H7 (cell line): ENCODE data around the gene STAC. TPM values are rescaled to one million over a fixed set of nuclear protein-coding genes. Genes with fewer than 3 reads are reported as not detected.

ENCODE experiments used
- DNase-seq: peaks from one replicate; pipeline ENCODE4 v3.0.0; 2012
- H3K27me3 ChIP-seq: 2 replicates; pipeline ENCODE4 v1.6.0; 2011; ENCODE audit warnings: mild to moderate bottlenecking, low read length; ENCODE audit not compliant: control insufficient read depth, insufficient read depth
- H3K36me3 ChIP-seq: replicated peaks from 2 replicates; pipeline ENCODE4 v1.5.1; 2011; ENCODE audit warnings: low read length; ENCODE audit not compliant: control insufficient read depth, insufficient read depth
- H3K4me3 ChIP-seq: 2 replicates; pipeline ENCODE4 v1.5.1; 2011; ENCODE audit warnings: low read depth, mild to moderate bottlenecking, control low read depth, low read length, moderate library complexity; ENCODE audit not compliant: insufficient read depth
- total RNA-seq: library from RNA; depleted of rRNA; stranded (reverse); fragments of >200 nt; shearing (Covaris generic); gene quantifications from 2 replicates; pipeline ENCODE4 v1.2.3, GENCODE V29; 2014

Gene STAC
- total RNA-seq, 1 experiment from 2014 or later, result 5.2 TPM

DNA sequence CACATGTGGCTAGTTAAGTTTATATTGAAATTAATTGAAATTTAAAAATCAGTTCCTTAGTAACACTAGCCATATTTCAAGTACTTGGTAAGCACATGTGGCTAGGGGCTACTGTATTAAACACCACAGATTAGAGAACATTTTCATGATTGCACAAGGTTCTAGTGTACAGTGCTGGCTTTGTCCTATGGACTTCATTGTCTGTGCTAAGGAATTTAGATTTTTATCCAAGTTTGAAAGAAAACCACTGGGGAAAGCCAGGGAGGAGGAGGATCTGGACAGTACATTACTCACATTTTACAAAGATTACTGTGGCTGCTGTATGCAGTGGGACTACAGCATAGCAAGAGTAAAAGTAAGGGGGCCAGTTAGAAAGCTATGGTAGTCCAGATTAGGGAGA lies 13.9 kb downstream of the STAC start:
- DNase-seq, result no peak
- Histone ChIP-seq H3K4me3 (no peak overlapping the region), H3K27me3 (no peaks in the 10 kb centered on the region), H3K36me3 (no peaks in the 10 kb centered on the region)

DNA sequence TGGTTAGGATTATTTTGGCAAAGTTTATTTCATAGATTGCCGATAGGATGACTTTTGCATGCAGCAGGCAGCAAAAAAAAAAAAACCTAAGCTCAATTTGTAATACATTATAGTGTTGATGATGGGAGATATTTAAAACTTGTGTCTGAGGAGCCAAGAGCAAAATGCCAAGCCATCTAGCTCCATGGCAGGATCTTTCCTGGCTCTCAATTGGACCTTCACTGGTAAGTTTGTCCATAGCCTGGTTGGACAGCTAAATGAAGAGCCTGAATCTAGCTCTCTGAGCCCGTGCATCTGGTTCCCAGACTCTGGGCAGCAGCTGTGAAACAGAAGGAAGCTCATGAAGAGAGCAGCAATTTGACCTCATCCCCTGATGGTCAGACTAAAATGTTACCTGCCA lies 17.5 kb downstream of the STAC start:
- H3K4me3 ChIP-seq, result no peak overlapping the region
- DNase-seq, result no peak
- H3K36me3 ChIP-seq, result no peaks in the 10 kb centered on the region
- no peaks in the 10 kb centered on the region for H3K27me3 ChIP-seq

DNA sequence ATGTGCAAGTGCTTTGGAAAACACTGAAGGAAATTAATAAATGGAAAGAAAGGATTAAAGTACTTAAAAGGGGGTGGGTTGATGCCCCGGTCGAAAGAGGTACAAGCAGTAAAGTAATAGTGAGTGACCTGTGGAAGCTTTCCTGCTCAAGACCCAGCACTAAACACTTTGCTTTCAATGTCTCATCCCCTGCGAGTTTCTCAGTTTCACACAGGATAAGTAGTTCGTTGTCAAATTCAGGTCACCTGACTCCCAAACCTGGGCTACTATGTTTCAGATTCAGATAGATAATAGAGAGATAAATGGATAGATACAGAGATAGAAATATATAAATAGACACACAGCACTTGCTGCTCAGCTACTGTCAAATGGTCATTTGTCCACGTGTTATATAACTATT lies 19.6 kb downstream of the STAC start:
- Histone ChIP-seq H3K4me3 (no peak overlapping the region), H3K27me3 (no peaks in the 10 kb centered on the region), H3K36me3 (no peaks in the 10 kb centered on the region)
- no peak for DNase-seq

DNA sequence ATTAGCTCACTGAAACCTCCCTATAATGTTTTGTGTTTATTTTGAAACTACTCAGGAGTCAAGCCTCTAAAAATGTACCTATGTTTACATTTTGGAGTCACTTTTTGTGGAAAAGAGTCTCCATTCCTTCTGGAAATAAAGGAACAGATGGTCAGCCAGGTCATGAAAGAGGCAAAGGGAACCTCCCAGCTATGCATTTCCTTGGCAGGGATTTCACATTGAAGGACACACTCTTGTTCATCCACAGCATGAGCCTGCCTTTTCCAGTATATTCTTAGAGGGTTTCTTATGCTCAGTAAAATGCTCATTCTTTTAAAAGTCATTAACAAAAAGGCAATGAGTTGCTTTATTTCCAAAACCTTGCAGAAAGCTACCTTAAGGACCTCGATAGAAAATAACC lies 20.8 kb downstream of the STAC start:
- no peak for DNase-seq
- Histone ChIP-seq H3K4me3 (no peak overlapping the region), H3K27me3 (no peaks in the 10 kb centered on the region), H3K36me3 (no peaks in the 10 kb centered on the region)

DNA sequence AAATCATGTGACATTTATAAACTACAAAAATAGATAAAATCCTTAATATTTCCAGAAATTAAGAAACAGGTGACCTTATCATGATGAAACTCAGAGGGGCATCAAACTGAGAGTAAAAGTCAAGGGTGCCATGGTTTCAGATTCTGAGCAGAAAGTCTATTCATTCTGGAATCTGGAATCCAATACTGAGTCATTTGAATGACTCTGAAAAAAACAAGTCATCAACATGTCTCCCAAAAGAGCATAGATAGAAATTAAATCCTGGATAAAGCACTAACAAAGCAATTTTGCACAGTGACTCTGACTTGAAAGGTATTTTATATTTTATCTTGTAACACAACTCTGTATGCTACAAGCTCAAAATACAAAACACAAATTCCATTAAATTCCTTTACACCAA lies 23.4 kb downstream of the STAC start:
- Histone ChIP-seq H3K4me3 (no peak overlapping the region), H3K27me3 (no peaks in the 10 kb centered on the region), H3K36me3 (no peaks in the 10 kb centered on the region)
- DNase-seq, result no peak

DNA sequence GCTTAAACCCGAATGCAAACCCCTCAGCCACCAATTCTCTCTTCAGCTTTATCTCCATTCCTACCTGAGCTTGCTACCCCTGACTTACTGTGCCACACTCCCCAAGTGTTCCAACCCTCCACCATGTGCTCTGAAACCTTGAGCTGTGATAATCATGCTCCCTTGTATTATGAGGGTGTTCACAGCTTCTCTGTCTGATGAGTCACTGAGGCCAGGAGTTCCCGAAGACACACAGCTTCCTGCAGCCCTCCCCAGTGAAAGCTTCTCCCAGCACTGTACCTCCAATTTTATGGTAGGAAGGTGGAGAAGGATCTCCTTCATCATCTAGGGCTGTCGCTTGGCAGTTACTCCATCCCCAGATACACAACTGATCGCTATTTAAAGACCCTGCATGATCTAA lies 24.9 kb downstream of the STAC start:
- DNase-seq, result no peak
- H3K4me3 ChIP-seq, result no peak overlapping the region
- H3K27me3 ChIP-seq, result no peaks in the 10 kb centered on the region
- no peaks in the 10 kb centered on the region for H3K36me3 ChIP-seq

DNA sequence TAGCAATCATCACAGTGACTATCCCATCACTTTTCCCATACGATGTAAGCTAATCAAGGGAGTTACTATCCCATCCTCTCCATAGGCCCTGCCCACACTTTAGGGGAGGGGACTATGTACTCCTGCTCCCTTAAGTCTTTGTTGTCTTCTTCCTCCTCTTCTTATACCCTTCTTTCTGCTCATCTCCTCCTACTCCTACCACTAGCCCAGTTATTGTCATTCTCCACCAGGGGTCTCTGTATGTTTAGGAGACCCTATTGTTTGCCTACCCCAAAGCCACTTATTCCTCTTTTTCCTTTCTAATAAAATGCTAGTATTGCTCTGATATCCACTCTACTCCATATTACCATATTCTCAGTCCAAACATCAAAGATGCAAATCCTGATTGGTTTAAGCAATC lies 27.8 kb downstream of the STAC start:
- H3K4me3 ChIP-seq, result no peak overlapping the region
- peak; percentile 27 for DNase-seq
- H3K36me3 ChIP-seq, result no peaks in the 10 kb centered on the region
- H3K27me3 ChIP-seq, result no peaks in the 10 kb centered on the region

DNA sequence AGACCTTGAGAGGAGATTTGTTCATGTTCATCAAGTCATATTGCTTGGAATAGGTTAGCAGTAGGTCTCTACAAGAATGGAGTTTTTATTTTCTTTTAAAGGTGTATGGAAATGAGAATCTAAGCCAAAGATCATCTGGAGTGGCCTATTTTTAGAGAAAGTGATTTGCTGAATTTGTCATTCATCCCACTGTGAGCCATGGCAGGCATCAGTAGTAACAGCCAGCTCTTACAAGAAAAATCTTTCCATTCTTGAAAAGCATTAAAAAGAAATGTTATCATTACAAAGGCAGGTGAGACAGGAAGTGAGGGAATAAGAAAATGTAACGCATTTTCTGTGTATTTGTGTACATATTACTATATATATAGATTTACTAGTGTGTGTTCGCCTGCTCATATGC lies 29.6 kb downstream of the STAC start:
- H3K4me3 ChIP-seq, result no peak overlapping the region
- DNase-seq, result no peak
- H3K36me3 ChIP-seq, result no peaks in the 10 kb centered on the region
- no peaks in the 10 kb centered on the region for H3K27me3 ChIP-seq

DNA sequence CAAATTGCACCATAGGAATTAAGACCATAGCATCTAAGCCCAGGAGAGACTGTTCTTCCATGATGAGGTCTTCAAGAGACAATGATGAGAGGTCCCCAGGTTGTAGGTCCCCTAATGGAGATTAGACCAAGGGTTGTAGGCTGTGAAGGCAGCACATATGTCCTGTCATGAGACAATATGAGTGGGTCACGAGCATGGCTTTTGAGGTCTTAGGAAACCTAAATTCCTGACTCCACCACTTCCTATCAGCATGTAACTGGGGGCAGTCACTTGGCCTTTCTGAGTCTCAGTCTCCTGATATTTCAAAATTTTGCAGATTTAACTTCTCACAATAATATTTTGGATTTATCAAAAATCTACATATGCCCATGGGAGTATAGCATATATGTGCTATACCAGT lies 31.3 kb downstream of the STAC start:
- no peak for DNase-seq
- H3K36me3 ChIP-seq, result no peaks in the 10 kb centered on the region
- H3K4me3 ChIP-seq, result no peak overlapping the region
- no peaks in the 10 kb centered on the region for H3K27me3 ChIP-seq

DNA sequence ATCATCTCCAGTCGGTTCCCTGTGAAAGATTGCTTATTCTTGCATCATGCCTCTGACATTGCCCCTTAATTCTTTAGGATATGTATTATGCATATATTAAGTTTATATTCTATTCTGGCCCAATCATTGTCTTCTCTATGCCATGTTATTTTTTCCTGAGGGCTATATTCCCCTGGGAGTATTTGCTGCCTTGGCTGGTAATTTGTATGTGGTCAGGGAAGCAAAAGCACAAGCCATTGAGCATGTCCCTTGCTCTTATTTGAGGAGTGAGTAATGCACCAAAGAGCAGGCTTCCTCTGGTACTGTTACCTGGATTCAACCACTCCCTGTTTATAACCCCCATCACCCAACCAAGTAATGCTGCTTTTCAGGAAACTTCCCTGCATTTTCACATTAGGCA lies 36.3 kb downstream of the STAC start:
- no peaks in the 10 kb centered on the region for H3K36me3 ChIP-seq
- DNase-seq, result no peak
- no peak overlapping the region for H3K4me3 ChIP-seq
- no peaks in the 10 kb centered on the region for H3K27me3 ChIP-seq

DNA sequence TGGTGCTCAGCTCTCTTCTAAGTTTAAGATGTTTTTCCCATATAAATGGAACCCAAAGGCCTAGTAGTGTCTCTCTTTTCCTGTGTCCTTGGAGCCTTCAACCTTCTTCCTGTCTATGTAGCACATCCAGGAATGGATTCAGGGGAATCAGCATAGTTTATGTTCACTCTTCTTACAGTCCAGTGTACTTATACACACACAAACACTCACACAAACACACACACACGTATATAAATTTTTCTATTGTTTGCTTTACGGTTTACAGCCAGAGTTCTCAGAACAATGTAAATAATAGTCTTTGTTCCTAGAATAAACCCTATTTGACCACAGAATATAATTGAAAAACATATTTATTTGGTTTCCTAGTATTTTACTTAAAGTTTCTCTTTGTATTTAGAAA lies 36.9 kb downstream of the STAC start:
- DNase-seq, result no peak
- Histone ChIP-seq H3K36me3 (no peaks in the 10 kb centered on the region), H3K4me3 (no peak overlapping the region), H3K27me3 (no peaks in the 10 kb centered on the region)

DNA sequence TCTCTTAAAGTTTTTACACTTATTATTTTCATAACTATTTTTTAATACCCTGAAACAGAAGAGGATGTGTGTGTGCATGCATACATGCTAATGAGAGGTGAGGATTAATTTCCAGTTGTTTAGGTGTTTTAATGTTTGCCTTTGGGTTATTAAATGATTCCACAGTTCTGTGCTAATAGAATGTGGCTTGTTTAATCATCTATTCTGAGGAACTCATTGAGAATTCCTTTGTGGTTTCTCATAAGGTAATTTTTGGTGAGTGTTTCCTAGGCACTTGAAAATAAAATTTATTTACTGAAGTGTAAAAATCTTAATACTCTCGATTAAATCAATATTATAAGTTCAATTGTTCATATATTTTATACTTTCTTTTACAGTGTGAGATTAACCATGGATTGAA lies 38.0 kb downstream of the STAC start:
- Histone ChIP-seq H3K27me3 (no peaks in the 10 kb centered on the region), H3K4me3 (no peak overlapping the region), H3K36me3 (no peaks in the 10 kb centered on the region)
- DNase-seq, result no peak

DNA sequence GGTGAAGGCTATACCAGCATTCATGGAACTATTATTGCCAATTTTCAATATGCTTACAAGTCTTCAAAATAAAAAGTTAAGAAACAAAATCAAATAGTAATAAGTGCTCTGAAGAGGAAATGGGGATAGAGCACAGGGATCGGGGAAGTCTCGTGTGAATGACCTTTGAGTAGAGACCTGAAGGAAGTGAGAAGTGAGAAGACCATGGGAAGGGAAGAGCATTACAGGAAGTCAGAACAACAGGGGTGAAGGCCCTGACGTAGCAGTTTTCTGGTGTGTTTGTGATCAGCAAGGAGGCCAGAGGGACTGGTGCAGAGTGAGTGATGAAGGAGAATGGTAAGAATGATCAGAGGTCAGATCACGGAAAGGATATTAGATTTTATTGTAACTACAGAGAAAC lies 48.1 kb downstream of the STAC start:
- no peak for DNase-seq
- no peaks in the 10 kb centered on the region for H3K27me3 ChIP-seq
- no peaks in the 10 kb centered on the region for H3K36me3 ChIP-seq
- no peak overlapping the region for H3K4me3 ChIP-seq

DNA sequence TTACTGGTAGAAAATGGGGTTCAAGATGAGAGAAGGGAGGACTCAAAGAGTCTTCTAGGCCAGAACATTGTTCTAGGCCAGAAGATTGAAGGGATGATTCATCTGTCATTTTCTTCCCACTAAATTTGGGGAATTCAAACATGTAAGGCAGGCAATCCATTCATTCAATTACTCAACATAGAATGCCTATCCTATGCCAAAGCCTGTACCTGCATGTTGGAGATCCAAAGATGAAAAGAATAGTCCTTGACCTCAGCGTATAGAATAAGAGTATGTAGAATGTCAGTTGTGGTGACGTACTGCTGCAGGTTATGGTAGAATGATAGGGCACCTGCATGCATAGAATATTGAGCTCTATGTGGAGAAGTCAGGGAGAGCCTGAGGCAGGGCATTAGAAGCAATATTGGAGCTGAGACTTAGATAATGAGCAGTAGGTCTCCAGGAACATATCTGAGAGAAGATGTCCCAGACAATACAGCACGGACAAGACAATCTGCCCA lies 49.7 kb downstream of the STAC start:
- DNase-seq, result no peak
- Histone ChIP-seq H3K36me3 (no peaks in the 10 kb centered on the region), H3K27me3 (no peaks in the 10 kb centered on the region), H3K4me3 (no peak overlapping the region)

DNA sequence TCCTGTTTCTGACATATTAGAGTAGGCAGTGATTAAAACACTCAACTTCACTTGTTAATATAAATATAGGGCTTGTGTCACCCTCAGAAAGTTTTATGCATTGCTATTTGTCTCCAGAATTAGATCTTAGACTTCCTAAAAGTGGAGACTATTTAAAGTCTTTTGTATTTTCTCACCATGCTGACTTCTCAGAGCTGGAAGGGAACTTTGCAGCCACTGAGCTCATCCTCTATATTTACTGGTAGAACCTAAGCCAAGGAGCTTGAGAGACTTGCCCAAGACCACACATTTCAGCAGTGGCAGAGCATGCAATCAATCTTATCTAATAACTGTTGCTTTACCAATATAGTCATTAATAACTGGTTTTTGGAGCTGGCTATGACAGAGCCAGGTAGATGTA lies 53.2 kb downstream of the STAC start:
- Histone ChIP-seq H3K27me3 (no peaks in the 10 kb centered on the region), H3K4me3 (no peak overlapping the region), H3K36me3 (no peaks in the 10 kb centered on the region)
- no peak for DNase-seq

DNA sequence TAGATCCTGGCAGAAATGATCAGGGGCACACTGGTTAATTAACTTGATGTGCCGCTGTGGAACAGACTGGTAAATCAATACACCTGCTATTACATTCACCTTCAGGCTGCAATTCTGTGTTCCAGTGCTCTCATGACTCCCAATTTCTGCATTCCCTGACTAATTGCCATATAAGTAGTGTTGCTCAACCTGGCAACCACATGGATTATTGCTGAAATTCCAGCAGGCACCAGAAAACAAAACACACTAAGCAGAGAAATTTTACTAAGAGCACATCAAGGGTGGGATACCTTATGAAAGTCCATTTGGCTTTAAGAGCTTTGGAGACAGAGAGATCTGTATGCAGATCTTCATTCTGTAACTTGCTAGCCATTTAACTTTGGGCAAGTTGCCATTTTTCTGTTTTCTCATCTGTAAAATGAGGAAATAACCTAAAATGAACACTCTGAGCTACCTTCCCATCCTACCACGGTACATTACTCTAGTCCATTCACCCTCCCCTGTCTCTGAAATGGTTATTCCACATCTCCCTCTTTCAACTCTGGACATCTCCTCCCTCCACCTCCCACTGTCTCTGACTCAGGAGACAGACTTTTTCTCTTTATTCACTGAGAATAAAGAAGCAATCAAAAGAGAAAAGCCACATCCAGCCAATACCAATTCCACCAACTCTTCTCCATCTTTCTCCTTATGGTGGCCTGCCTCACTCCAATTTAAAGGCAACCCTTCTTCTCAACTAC lies 54.6 kb downstream of the STAC start:
- no peaks in the 10 kb centered on the region for H3K27me3 ChIP-seq
- no peak for DNase-seq
- H3K4me3 ChIP-seq, result no peak overlapping the region
- H3K36me3 ChIP-seq, result no peaks in the 10 kb centered on the region
